ENCODE data around the gene EMC8. TPM values are rescaled to one million over a fixed set of nuclear protein-coding genes. Genes with fewer than 3 reads are reported as not detected.
A peak's percentile ranks its signal among the peaks of the same experiment; 100 is the strongest.

Gene EMC8
- total and polyA plus RNA-seq, 8 donors: 19.4 to 29.1 (median 25.3) TPM

DNA sequence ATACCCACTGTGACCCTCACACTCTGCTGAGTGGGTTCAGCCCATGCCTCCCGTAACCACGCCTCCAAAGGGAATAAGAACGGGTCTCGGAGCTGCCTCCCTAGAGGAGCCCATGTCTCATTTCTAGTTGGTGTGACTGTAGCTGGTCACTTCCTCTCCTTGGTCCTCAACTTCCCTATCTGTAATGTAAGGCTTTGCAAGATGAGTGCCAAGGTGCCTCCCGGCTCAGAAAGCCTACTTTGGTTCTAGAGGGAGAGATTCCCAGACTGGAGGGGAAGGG is 69.2 kb downstream of the EMC8 start:
- Histone ChIP-seq H3K27me3 (no peaks in the 10 kb centered on the region), H3K36me3 (no peaks in the 10 kb centered on the region), H3K9me3 (no peaks in the 10 kb centered on the region), H3K4me1 (peaks cover 0 to 9% of the 10 kb centered on the region in 2 donors), H3K27ac (peak overlapping the region in 1 of 2 donors; percentile 63), H3K4me3 (no peak overlapping the region)
- no peak for ATAC-seq
- intact Hi-C loops (cut with DNase I): no loop called here
- DNase-seq: no peak
- TF ChIP-seq, protein P1, sequence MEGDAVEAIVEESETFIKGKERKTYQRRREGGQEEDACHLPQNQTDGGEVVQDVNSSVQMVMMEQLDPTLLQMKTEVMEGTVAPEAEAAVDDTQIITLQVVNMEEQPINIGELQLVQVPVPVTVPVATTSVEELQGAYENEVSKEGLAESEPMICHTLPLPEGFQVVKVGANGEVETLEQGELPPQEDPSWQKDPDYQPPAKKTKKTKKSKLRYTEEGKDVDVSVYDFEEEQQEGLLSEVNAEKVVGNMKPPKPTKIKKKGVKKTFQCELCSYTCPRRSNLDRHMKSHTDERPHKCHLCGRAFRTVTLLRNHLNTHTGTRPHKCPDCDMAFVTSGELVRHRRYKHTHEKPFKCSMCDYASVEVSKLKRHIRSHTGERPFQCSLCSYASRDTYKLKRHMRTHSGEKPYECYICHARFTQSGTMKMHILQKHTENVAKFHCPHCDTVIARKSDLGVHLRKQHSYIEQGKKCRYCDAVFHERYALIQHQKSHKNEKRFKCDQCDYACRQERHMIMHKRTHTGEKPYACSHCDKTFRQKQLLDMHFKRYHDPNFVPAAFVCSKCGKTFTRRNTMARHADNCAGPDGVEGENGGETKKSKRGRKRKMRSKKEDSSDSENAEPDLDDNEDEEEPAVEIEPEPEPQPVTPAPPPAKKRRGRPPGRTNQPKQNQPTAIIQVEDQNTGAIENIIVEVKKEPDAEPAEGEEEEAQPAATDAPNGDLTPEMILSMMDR (IDR thresholded peaks at IDR 0.05): no peak

GRCh38 chr16:85729452-85730185 is 69.7 kb downstream of the EMC8 start:
- TF ChIP-seq, protein P1 (IDR thresholded peaks at IDR 0.05): no peak
- Histone ChIP-seq H3K4me3 (no peak overlapping the region), H3K9me3 (no peaks in the 10 kb centered on the region), H3K4me1 (peaks cover 0 to 4% of the 10 kb centered on the region in 2 donors), H3K27me3 (no peaks in the 10 kb centered on the region), H3K36me3 (no peaks in the 10 kb centered on the region), H3K27ac (peak overlapping the region in 1 of 2 donors; percentile 63)
- peak in 1 of 4 donors; percentile 55 for DNase-seq
- no peak for ATAC-seq
- intact Hi-C loops (cut with DNase I): no loop called here

DNA sequence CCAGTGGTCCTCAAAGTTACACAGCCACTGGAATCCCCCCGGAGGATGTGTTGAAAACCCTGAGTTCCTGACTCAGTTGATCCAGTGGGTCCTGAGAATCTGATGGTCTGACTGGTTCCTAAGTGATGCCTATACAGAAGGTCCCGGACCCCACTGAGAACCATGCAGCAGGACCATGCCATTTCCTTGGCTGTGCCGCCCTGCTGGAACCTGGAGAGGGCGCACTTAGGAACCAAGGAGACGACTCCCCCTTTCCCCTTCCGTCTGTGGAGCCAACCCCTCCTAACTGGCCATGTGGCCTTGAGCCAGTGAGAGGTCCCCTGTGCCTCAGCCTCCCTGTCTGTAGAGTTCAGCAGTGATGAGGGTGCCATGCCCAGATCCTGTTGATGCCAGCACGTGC is 70.5 kb downstream of the EMC8 start:
- intact Hi-C loops (cut with DNase I): no loop called here
- DNase-seq: no peak
- Histone ChIP-seq H3K27me3 (no peaks in the 10 kb centered on the region), H3K4me3 (no peak overlapping the region), H3K36me3 (no peaks in the 10 kb centered on the region), H3K9me3 (no peaks in the 10 kb centered on the region), H3K4me1 (peaks cover 0 to 4% of the 10 kb centered on the region in 2 donors), H3K27ac (no peak overlapping the region)
- ATAC-seq: no peak
- TF ChIP-seq, protein P1 (IDR thresholded peaks at IDR 0.05): no peak

Small RNAs within 50 kb of the gene (microRNA-seq; reads per million reads assigned to microRNA genes)
- 0.14 to 0.50 reads per million in 2 donors for gene MIR1910

Other genes with a start within 250 kb of the EMC8 start
- 10 to 100 TPM; 84.8 to 93.0 TPM for gene GSE1, start 186.2 kb downstream of the EMC8 start, total RNA-seq
- gene GSE1, start 186.2 kb downstream of the EMC8 start, polyA plus RNA-seq (ENCODE audit: insufficient read length in 6 of 6): 100 to 1,000 TPM in 5 of 6 donors, 10 to 100 TPM in 1; 97.5 to 148 (median 119) TPM
- gene GINS2, start 110.6 kb downstream of the EMC8 start, total RNA-seq: 1 to 10 TPM; 4.2 to 8.5 TPM
- 10 to 100 TPM; 12.9 to 17.4 (median 14.8) TPM for gene GINS2, start 110.6 kb downstream of the EMC8 start, polyA plus RNA-seq (ENCODE audit: insufficient read length in 6 of 6)
- 1 to 10 TPM; 1.3 to 1.9 TPM for gene C16orf74, start 48.4 kb downstream of the EMC8 start, total RNA-seq
- 10 to 100 TPM in 5 of 6 donors, 1 to 10 TPM in 1; 9.4 to 17.5 (median 13.3) TPM for gene C16orf74, start 48.4 kb downstream of the EMC8 start, polyA plus RNA-seq (ENCODE audit: insufficient read length in 6 of 6)
- gene COX4I1, start 151 bp upstream of the EMC8 start, total RNA-seq: 100 to 1,000 TPM; 368 to 418 TPM
- gene COX4I1, start 151 bp upstream of the EMC8 start, polyA plus RNA-seq (ENCODE audit: insufficient read length in 6 of 6): 100 to 1,000 TPM; 272 to 349 (median 295) TPM
- gene IRF8, start 99.6 kb upstream of the EMC8 start, total RNA-seq: 10 to 100 TPM; 24.4 to 33.6 TPM
- 10 to 100 TPM in 5 of 6 donors, 1 to 10 TPM in 1; 9.8 to 16.3 (median 14.0) TPM for gene IRF8, start 99.6 kb upstream of the EMC8 start, polyA plus RNA-seq (ENCODE audit: insufficient read length in 6 of 6)

Data from left lung (tissue), 10 donors.